Measurements from ENCODE around the gene MRPL33. TPM values are rescaled to one million over a fixed set of nuclear protein-coding genes. Genes with fewer than 3 reads are reported as not detected.

MRPL33 gene
- polyA plus RNA-seq, 1 of the 3 experiments (the other 2 are of a cell fraction) = 132 TPM

DNA sequence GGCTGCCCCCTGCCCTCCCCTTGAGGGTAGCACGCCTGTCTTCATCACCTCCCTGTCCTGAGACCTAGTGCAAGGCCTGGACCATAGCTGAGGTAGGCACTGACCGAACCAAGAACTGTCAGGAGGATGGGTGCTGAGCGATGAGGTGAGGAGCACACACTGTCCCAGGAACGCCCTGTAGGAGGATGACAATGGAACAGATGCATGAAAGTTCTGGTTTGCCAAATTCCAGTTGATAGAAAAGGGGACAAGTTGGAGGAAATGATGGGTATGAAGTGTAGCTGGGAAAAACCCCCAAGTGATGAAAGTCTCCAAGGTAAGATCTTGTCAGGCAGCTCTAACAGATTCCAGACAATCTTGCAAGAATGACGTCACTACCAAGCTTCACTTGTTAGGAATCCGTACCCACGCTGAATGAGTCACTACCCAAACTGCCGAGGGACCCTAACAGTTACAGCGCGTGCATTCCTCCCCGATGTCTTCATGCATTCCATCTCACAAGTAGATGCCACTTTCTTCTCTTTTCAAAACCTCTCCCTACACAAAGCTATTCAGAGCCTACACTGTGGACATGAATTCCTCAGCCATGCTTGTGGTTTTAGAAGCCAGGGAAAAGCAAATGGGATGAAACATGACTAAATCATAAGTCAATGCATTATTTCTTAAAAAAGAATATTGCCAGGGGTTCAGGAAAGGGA, 27.6 kb downstream of the MRPL33 start (continued):
- TF ChIP-seq, protein P1, sequence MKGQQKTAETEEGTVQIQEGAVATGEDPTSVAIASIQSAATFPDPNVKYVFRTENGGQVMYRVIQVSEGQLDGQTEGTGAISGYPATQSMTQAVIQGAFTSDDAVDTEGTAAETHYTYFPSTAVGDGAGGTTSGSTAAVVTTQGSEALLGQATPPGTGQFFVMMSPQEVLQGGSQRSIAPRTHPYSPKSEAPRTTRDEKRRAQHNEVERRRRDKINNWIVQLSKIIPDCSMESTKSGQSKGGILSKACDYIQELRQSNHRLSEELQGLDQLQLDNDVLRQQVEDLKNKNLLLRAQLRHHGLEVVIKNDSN (IDR thresholded peaks at IDR 0.05; ENCODE audit: borderline replicate concordance, low read depth) = peak; percentile 43; the same call in 1 of the 2 replicates
- TF ChIP-seq FOSL2 (IDR thresholded peaks at IDR 0.05; ENCODE audit: borderline replicate concordance, low read depth) = peak; percentile 100
- no peak for TF ChIP-seq GATA2 (CRISPR knock-in tag; IDR thresholded peaks at IDR 0.05)
- no peak for TF ChIP-seq NRF1 (IDR thresholded peaks at IDR 0.05; ENCODE audit: low read depth, low read length)
- peak; percentile 2; the same call in 1 of the 2 replicates for TF ChIP-seq RAD21 (IDR thresholded peaks at IDR 0.05; ENCODE audit: low read length)
- TF ChIP-seq CHD2 (IDR thresholded peaks at IDR 0.05; ENCODE audit: low read length, partially characterized antibody) = no peak

DNA sequence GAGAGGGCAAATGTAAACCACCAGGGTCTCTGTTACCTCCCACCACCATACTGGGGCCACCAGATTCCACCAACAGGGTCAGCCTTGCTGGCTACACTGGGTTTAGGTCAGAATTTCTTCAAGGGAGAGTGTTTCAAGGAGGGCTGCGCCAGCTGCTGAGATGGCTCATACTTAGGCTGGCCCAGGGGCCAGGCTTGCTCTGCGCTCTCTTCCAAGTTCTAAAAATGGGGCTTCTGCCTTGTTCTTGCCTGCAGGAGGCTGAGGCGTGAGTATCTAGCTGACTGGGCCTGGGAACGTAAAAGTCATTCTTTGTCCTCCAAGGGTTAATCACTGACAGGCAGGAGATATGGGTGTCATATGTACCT, 28.1 kb downstream of the MRPL33 start:
- H3K79me2 ChIP-seq (ENCODE audit: insufficient read depth) = no peaks in the 10 kb centered on the region
- ChIA-PET POLR2A (no interaction called here), CTCF (interaction anchor here (0.9 to 1.8 kb wide), 2 partner anchors 8 to 96 kb away, joined by 3 to 7 read pairs; no protein-coding TSS in a partner anchor)
- H3K36me3 ChIP-seq (replicated peaks in 1 of 2; ENCODE audit: control insufficient read depth in 1 of 2, insufficient read depth in 2 of 2, low read length in 1 of 2) = no peaks in the 10 kb centered on the region
- whole genome bisulfite sequencing (ENCODE audit: low lambda C conversion rate) = 42% methylated on average over 3 of the region's 4 CpGs
- H3K27ac ChIP-seq (ENCODE audit: low read depth in 2 of 2, low read length in 1 of 2) = peak overlapping the region; percentile 65 to 98; a peak in 3 of 4 replicates
- TF ChIP-seq FOXM1 (IDR thresholded peaks at IDR 0.05; ENCODE audit: low read depth) (no peak), RXRA (IDR thresholded peaks at IDR 0.05; ENCODE audit: borderline replicate concordance, low read depth) (no peak), RFX5 (IDR thresholded peaks at IDR 0.05; ENCODE audit: low read length) (no peak), SIN3A (IDR thresholded peaks at IDR 0.05; ENCODE audit: borderline replicate concordance, low read depth, low read length) (no peak)
- TF ChIP-seq, protein P2, sequence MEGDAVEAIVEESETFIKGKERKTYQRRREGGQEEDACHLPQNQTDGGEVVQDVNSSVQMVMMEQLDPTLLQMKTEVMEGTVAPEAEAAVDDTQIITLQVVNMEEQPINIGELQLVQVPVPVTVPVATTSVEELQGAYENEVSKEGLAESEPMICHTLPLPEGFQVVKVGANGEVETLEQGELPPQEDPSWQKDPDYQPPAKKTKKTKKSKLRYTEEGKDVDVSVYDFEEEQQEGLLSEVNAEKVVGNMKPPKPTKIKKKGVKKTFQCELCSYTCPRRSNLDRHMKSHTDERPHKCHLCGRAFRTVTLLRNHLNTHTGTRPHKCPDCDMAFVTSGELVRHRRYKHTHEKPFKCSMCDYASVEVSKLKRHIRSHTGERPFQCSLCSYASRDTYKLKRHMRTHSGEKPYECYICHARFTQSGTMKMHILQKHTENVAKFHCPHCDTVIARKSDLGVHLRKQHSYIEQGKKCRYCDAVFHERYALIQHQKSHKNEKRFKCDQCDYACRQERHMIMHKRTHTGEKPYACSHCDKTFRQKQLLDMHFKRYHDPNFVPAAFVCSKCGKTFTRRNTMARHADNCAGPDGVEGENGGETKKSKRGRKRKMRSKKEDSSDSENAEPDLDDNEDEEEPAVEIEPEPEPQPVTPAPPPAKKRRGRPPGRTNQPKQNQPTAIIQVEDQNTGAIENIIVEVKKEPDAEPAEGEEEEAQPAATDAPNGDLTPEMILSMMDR (IDR thresholded peaks at IDR 0.05) = peak; percentile 16
- H3K4me1 ChIP-seq (ENCODE audit: control insufficient read depth in 1 of 2, insufficient read depth in 2 of 2, low read depth in 1 of 2, low read length in 1 of 2) = peaks cover 0 to 49% of the 10 kb centered on the region in 2 experiments; a peak in 3 of 4 replicates
- H3K4me3 ChIP-seq (ENCODE audit: low read depth in 2 of 2, low read length in 1 of 2) = 0 out of 4 replicates have a peak overlapping the region, but pooled peaks of 1 of the 2 experiments have one; percentile 0
- no peak for DNase-seq
- peak overlapping the region; percentile 71 for H3K9ac ChIP-seq
- peak overlapping the region; percentile 53 for H3K4me2 ChIP-seq
- no peaks in the 10 kb centered on the region for H4K20me1 ChIP-seq (ENCODE audit: insufficient read depth)
- H3K27me3 ChIP-seq (ENCODE audit: insufficient read depth) = no peaks in the 10 kb centered on the region
- H3K9me3 ChIP-seq = no peaks in the 10 kb centered on the region
- H3F3A ChIP-seq (replicated peaks; ENCODE audit: insufficient read depth) = peaks cover 28% of the 10 kb centered on the region
- no peak overlapping the region for H2AFZ ChIP-seq (ENCODE audit: low read depth)
- H3K9me2 ChIP-seq = no peaks in the 10 kb centered on the region

DNA sequence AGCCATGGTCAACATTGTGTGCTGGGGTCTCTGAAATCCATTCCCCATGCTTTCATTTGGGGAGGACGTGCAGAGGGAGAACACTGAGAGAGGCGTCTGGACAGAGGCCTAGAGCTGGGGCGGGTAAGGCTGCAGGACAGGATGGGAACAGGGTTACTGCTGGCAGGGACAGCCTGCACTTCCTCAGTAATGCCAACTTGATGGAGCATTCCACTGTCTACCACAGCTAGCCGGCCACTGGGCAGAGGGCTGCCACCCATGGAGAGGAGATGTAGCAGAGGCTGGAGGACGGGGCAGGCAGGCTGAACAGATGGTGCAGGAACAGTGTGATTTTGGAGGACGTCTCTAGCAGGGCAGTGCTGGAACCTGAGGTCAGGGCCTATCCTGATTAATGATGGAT, 29.3 kb downstream of the MRPL33 start:
- CTCF ChIA-PET = interaction anchor here (1.5 kb wide), 1 partner anchor 78 kb away, joined by 3 read pairs; no protein-coding TSS in a partner anchor
- Histone ChIP-seq H3F3A (replicated peaks; ENCODE audit: insufficient read depth) (peaks cover 28% of the 10 kb centered on the region), H4K20me1 (ENCODE audit: insufficient read depth) (no peaks in the 10 kb centered on the region), H3K9me3 (no peaks in the 10 kb centered on the region), H3K4me3 (ENCODE audit: low read depth in 2 of 2, low read length in 1 of 2) (no peak overlapping the region), H3K79me2 (ENCODE audit: insufficient read depth) (no peaks in the 10 kb centered on the region), H3K27me3 (ENCODE audit: insufficient read depth) (no peaks in the 10 kb centered on the region), H2AFZ (ENCODE audit: low read depth) (no peak overlapping the region), H3K9me2 (no peaks in the 10 kb centered on the region), H3K36me3 (replicated peaks in 1 of 2; ENCODE audit: control insufficient read depth in 1 of 2, insufficient read depth in 2 of 2, low read length in 1 of 2) (no peaks in the 10 kb centered on the region), H3K9ac (peak overlapping the region; percentile 71), H3K4me2 (peak overlapping the region; percentile 53), H3K27ac (ENCODE audit: low read depth in 2 of 2, low read length in 1 of 2) (peak overlapping the region in 1 of 2 experiments; percentile 98; a peak in 3 of 4 replicates), H3K4me1 (ENCODE audit: control insufficient read depth in 1 of 2, insufficient read depth in 2 of 2, low read depth in 1 of 2, low read length in 1 of 2) (peaks cover 0 to 43% of the 10 kb centered on the region in 2 experiments; a peak in 3 of 4 replicates)
- DNase-seq = no peak
- POLR2A ChIA-PET = no interaction called here
- 96% methylated on average over 6 of the region's 6 CpGs for WGBS (ENCODE audit: low lambda C conversion rate)
- no peak for TF ChIP-seq SIN3A (IDR thresholded peaks at IDR 0.05; ENCODE audit: borderline replicate concordance, low read depth, low read length)
- TF ChIP-seq, protein P3, sequence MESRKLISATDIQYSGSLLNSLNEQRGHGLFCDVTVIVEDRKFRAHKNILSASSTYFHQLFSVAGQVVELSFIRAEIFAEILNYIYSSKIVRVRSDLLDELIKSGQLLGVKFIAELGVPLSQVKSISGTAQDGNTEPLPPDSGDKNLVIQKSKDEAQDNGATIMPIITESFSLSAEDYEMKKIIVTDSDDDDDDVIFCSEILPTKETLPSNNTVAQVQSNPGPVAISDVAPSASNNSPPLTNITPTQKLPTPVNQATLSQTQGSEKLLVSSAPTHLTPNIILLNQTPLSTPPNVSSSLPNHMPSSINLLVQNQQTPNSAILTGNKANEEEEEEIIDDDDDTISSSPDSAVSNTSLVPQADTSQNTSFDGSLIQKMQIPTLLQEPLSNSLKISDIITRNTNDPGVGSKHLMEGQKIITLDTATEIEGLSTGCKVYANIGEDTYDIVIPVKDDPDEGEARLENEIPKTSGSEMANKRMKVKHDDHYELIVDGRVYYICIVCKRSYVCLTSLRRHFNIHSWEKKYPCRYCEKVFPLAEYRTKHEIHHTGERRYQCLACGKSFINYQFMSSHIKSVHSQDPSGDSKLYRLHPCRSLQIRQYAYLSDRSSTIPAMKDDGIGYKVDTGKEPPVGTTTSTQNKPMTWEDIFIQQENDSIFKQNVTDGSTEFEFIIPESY (IDR thresholded peaks at IDR 0.05; ENCODE audit: borderline replicate concordance, low read depth) = no peak
- no peak for TF ChIP-seq NFIC (IDR thresholded peaks at IDR 0.05; ENCODE audit: borderline replicate concordance)
- TF ChIP-seq NRF1 (IDR thresholded peaks at IDR 0.05; ENCODE audit: low read depth, low read length) = no peak
- TF ChIP-seq MEF2A (IDR thresholded peaks at IDR 0.05; ENCODE audit: borderline replicate concordance, low read depth) = no peak
- TF ChIP-seq, protein P2 (IDR thresholded peaks at IDR 0.05) = no peak
- TF ChIP-seq FOXM1 (IDR thresholded peaks at IDR 0.05; ENCODE audit: low read depth) = no peak

Data from SK-N-SH (cell line).